ENCODE data around the gene EPYC. TPM values are rescaled to one million over a fixed set of nuclear protein-coding genes. Genes with fewer than 3 reads are reported as not detected.

EPYC gene
- total and polyA plus RNA-seq, 2 of the 13 experiments (the other 11 are each of a cell fraction or from before 2014, with no cell fraction given): not detected

GRCh38 chr12:90970471-90970870 is 34.3 kb downstream of the EPYC start (continued):
- TF ChIP-seq SCMH1 (CRISPR knock-in tag; IDR thresholded peaks at IDR 0.05; ENCODE audit: borderline replicate concordance) (no peak), GZF1 (CRISPR knock-in tag; IDR thresholded peaks at IDR 0.05) (no peak), RCOR2 (CRISPR knock-in tag; IDR thresholded peaks at IDR 0.05) (no peak), ETS1 (CRISPR knock-in tag; IDR thresholded peaks at IDR 0.05) (no peak), BCLAF1 (IDR thresholded peaks at IDR 0.05) (no peak), CTCF (CRISPR knock-in tag; IDR thresholded peaks at IDR 0.05) (no peak), MAF1 (CRISPR knock-in tag; IDR thresholded peaks at IDR 0.05; ENCODE audit: borderline replicate concordance) (no peak), IRF2 (CRISPR knock-in tag; IDR thresholded peaks at IDR 0.05) (no peak), ZNF230 (CRISPR knock-in tag; IDR thresholded peaks at IDR 0.05) (no peak), TCF12 (IDR thresholded peaks at IDR 0.05) (no peak), TCF12 (CRISPR knock-in tag; IDR thresholded peaks at IDR 0.05) (no peak), SIN3B (IDR thresholded peaks at IDR 0.05; ENCODE audit: low read length) (no peak), HNRNPUL1 (IDR thresholded peaks at IDR 0.05; ENCODE audit: low read depth, low read length) (no peak)
